Natural killer cell (primary cell): Measurements from ENCODE around the gene C1orf141. TPM values are rescaled to one million over a fixed set of nuclear protein-coding genes. Genes with fewer than 3 reads are reported as not detected.
"Not testable (repeated sequence)": the region's sequence is repeated elsewhere in the genome, so short reads cannot be mapped to it uniquely, and the experiment has no call there.

Experiments used
- ATAC-seq, 3 donors: fragments of 150-1000 bp in 2 of 3; fragments of 200-7000 bp in 1 of 3; cut with Tn5 transposase; 1 replicate in 1 of 3; 2 replicates in 2 of 3; pipeline ENCODE4 v1.10.0; 2021; ENCODE audit warnings: mild to moderate bottlenecking in 2 of 3, moderate library complexity in 2 of 3
- DNase-seq, 2 donors: peaks; one replicate each; pipeline versions ENCODE4 v3.0.0 to v3.0.0-alpha.2; 2013 to 2021; ENCODE audit warnings: mixed read lengths in 1 of 2
- H3K27ac ChIP-seq: one replicate; pipeline ENCODE4 v1.5.1; 2013; ENCODE audit warnings: mild to moderate bottlenecking, low read length
- H3K27me3 ChIP-seq: one replicate; pipeline ENCODE4 v1.6.1; 2013; ENCODE audit warnings: low read length; ENCODE audit not compliant: control insufficient read depth, insufficient read depth
- H3K36me3 ChIP-seq: one replicate; pipeline ENCODE4 v1.6.1; 2013; ENCODE audit warnings: low read length; ENCODE audit not compliant: control insufficient read depth, insufficient read depth
- H3K4me1 ChIP-seq: one replicate; pipeline ENCODE4 v1.6.1; 2013; ENCODE audit warnings: low read length; ENCODE audit not compliant: control insufficient read depth, insufficient read depth
- H3K4me3 ChIP-seq: one replicate; pipeline ENCODE4 v1.5.1; 2013; ENCODE audit warnings: low read length
- H3K9me3 ChIP-seq: one replicate; pipeline ENCODE4 v1.6.1; 2013; ENCODE audit warnings: low read length; ENCODE audit not compliant: control insufficient read depth, insufficient read depth
- H3K27ac Mint-ChIP-seq, 2 donors: one replicate each; pipeline ENCODE4 v1.8.0; 2022; ENCODE audit warnings: mild to moderate bottlenecking in 2 of 2, mixed read lengths in 2 of 2, moderate library complexity in 1 of 2
- H3K27me3 Mint-ChIP-seq, 2 donors: one replicate each; pipeline ENCODE4 v1.8.0; 2022; ENCODE audit warnings: low read depth in 2 of 2, mixed read lengths in 2 of 2
- H3K36me3 Mint-ChIP-seq: one replicate; pipeline ENCODE4 v1.8.0; 2022; ENCODE audit warnings: mixed read lengths
- H3K4me1 Mint-ChIP-seq, 2 donors: one replicate each; pipeline ENCODE4 v1.8.0; 2022; ENCODE audit warnings: mixed read lengths in 2 of 2
- H3K4me3 Mint-ChIP-seq: one replicate; pipeline ENCODE4 v1.8.0; 2022; ENCODE audit warnings: mild to moderate bottlenecking, moderate library complexity, mixed read lengths
- H3K9me3 Mint-ChIP-seq, 2 donors: one replicate each; pipeline ENCODE4 v1.8.0; 2022; ENCODE audit warnings: mixed read lengths in 2 of 2
- WGBS: methylation state at CpG from one replicate; pipeline ENCODE4 v1.1.7; 2013; ENCODE audit warnings: missing lambda C conversion rate; ENCODE audit not compliant: insufficient coverage; 5-methylcytosine and 5-hydroxymethylcytosine counted together
- intact Hi-C: fragments of 100-400 bp; cut with micrococcal nuclease; formaldehyde crosslinking; loops from one replicate; pipeline ENCODE4 v1.14.2; 2022
- total RNA-seq, 4 donors: library from RNA; stranded (reverse); fragments of 120-200 nt in 1 of 4; gene quantifications; one replicate each; pipeline versions ENCODE4 v1.2.3 to v1.2.4, GENCODE V29; 2013 to 2022
- TF ChIP-seq, protein P1 (sequence below): fragments of 200-600 bp; IDR thresholded peaks from one replicate; pipeline ENCODE4 v1.8.0; 2022; ENCODE audit warnings: antibody characterized with exemption

Gene C1orf141
- total RNA-seq, 3 donors from 2014 or later (not counting 1 experiment from before 2014, with no cell fraction given) = not detected

DNA sequence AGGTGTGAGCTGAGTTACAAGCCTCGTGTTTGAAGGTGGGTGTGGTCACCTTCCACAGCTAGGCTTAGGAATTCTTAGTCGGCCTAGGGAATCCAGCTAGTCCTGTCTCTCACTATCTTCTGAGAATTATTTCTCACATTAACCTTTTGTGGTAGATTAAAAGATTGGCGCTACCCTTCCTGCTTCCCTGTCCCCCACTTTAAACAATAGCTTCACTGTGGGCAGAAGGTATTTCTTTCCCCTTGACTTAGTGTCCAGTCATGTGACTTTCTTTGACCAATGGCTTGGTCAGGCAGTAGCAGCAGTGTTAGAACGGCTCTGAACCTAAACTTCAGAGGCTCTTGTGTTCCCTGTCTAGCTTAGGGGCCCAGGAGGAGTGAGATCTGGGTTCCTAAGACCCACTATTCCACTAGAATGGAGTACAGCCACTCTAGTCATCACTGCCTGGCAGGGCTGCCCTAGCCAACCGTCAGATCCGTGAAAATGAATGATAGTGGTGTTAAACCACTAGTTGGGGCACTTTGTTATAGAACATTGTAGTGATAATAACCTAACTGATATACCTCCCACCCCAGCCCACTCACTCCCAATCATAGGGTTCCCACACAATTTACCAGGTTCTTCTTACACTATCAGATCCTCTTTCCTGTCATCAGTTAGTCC, 13.9 kb upstream of the C1orf141 start:
- Histone ChIP-seq H3K36me3 (no peaks in the 10 kb centered on the region), H3K4me3 (no peak overlapping the region), H3K4me1 (peaks cover 9% of the 10 kb centered on the region), H3K9me3 (no peaks in the 10 kb centered on the region), H3K27me3 (no peaks in the 10 kb centered on the region), H3K27ac (no peak overlapping the region)
- TF ChIP-seq, protein P1, sequence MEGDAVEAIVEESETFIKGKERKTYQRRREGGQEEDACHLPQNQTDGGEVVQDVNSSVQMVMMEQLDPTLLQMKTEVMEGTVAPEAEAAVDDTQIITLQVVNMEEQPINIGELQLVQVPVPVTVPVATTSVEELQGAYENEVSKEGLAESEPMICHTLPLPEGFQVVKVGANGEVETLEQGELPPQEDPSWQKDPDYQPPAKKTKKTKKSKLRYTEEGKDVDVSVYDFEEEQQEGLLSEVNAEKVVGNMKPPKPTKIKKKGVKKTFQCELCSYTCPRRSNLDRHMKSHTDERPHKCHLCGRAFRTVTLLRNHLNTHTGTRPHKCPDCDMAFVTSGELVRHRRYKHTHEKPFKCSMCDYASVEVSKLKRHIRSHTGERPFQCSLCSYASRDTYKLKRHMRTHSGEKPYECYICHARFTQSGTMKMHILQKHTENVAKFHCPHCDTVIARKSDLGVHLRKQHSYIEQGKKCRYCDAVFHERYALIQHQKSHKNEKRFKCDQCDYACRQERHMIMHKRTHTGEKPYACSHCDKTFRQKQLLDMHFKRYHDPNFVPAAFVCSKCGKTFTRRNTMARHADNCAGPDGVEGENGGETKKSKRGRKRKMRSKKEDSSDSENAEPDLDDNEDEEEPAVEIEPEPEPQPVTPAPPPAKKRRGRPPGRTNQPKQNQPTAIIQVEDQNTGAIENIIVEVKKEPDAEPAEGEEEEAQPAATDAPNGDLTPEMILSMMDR = no peak
- 71% methylated on average over 3 of the region's 6 CpGs for WGBS
- Mint-ChIP-seq H3K9me3 (no peaks in the 10 kb centered on the region), H3K4me1 (peaks cover 24 to 25% of the 10 kb centered on the region in 2 donors), H3K27ac (peak overlapping the region in 1 of 2 donors; percentile 55), H3K4me3 (no peak overlapping the region), H3K36me3 (no peaks in the 10 kb centered on the region), H3K27me3 (peaks cover 18 to 25% of the 10 kb centered on the region in 2 donors)
- intact Hi-C loops = loop anchor here (1.0 to 5.0 kb wide), 4 partner anchors 96 to 383 kb away; partner anchors contain the start of gene SLC35D1
- ATAC-seq (peak; percentile 47 to 63 (median 55)), DNase-seq (no peak)

DNA sequence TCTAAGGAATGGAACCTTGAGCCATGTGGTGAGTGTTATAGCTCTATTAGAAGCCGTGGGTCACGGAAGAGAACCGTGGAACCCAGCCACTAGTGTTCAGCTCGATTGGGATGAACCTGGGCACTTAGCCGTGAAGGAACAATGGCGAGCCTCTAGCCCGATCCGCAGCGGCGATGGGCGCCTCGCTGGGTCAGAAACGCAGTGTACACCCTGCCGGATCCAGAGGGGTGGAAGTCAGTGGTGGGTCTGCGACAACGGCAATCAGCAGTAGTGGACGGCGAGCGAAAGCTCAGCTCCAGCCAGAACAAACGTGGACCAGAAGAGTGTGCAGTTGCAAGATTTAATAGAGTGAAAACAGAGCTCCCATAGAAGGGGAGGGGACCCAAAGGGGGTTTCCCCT, 13.2 kb upstream of the C1orf141 start:
- H3K36me3 Mint-ChIP-seq, H3K4me3 ChIP-seq, H3K4me1 ChIP-seq, DNase-seq, H3K4me3 Mint-ChIP-seq, H3K36me3 ChIP-seq, H3K9me3 ChIP-seq, ATAC-seq, H3K9me3 Mint-ChIP-seq, H3K27me3 ChIP-seq, H3K27ac ChIP-seq, H3K27ac Mint-ChIP-seq: not testable (repeated sequence)
- intact Hi-C loops = loop anchor here (5.0 kb wide), 2 partner anchors 96 to 354 kb away; partner anchors contain the start of gene SLC35D1
- H3K27me3 Mint-ChIP-seq = peaks cover 13 to 19% of the 10 kb centered on the region in 2 donors
- WGBS = 95% methylated on average over 20 of the region's 20 CpGs
- H3K4me1 Mint-ChIP-seq = peaks cover 24 to 31% of the 10 kb centered on the region in 2 donors

DNA sequence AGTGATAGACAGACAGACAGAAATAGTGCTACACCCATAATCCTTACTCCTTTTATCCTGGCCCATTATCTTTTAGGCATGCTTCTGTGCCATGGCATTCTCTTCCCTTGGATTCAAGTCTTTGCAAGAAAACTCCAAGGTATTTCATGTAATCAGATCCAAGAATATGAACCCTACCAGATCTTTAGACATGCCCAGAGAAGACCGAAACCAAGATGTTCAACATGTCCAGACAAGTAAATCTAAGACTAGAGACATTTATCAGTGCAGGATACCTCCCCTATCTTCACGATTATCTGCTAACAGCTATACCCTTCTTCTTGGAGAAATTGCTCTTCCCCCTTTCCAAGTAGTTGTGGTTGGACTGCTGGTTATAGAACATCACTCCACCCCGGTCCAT, 11.8 kb upstream of the C1orf141 start:
- Mint-ChIP-seq H3K9me3 (no peaks in the 10 kb centered on the region), H3K27me3 (peaks cover 7 to 9% of the 10 kb centered on the region in 2 donors), H3K36me3 (no peaks in the 10 kb centered on the region), H3K27ac (peak overlapping the region in 1 of 2 donors; percentile 60), H3K4me3 (no peak overlapping the region), H3K4me1 (peaks cover 24 to 34% of the 10 kb centered on the region in 2 donors)
- no peak overlapping the region for H3K4me3 ChIP-seq
- H3K27ac ChIP-seq = no peak overlapping the region
- ATAC-seq (no peak), DNase-seq (no peak)
- 100% methylated on average over 2 of the region's 3 CpGs for WGBS
- TF ChIP-seq, protein P1 = no peak
- no peaks in the 10 kb centered on the region for H3K9me3 ChIP-seq
- peaks cover 9% of the 10 kb centered on the region for H3K4me1 ChIP-seq
- H3K36me3 ChIP-seq = no peaks in the 10 kb centered on the region
- intact Hi-C loops = loop anchor here (5.0 kb wide), 2 partner anchors 94 to 356 kb away; partner anchors contain the start of gene SLC35D1
- H3K27me3 ChIP-seq = no peaks in the 10 kb centered on the region

DNA sequence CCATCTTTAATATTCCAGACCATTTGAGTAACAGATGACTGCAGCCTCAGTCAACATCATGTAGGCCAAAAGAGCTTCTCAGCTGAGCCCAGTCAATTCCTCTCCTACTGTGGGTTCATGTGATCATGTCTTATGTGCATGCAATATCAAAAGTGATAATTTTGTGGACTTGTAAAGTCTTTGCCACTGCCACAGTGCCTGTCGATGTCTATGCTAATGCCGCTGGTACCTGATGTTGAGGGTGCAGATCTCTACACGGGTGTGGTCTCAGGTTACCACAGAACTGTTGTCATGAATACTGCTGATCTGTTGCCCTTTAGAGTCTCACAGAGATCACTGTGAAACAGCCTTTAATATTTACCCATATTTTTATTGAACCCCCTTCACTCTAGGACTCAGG, 11.3 kb upstream of the C1orf141 start:
- no peaks in the 10 kb centered on the region for H3K36me3 Mint-ChIP-seq
- no peaks in the 10 kb centered on the region for H3K9me3 ChIP-seq
- no peaks in the 10 kb centered on the region for H3K9me3 Mint-ChIP-seq
- peaks cover 9% of the 10 kb centered on the region for H3K4me1 ChIP-seq
- no peak overlapping the region for H3K4me3 ChIP-seq
- DNase-seq (no peak), ATAC-seq (peak in 1 of 3 donors; percentile 18)
- TF ChIP-seq, protein P1 = no peak
- peak overlapping the region in 1 of 2 donors; percentile 60 for H3K27ac Mint-ChIP-seq
- peaks cover 24 to 34% of the 10 kb centered on the region in 2 donors for H3K4me1 Mint-ChIP-seq
- WGBS = 50% methylated on average over 3 of the region's 3 CpGs
- peaks cover 4 to 5% of the 10 kb centered on the region in 2 donors for H3K27me3 Mint-ChIP-seq
- H3K27me3 ChIP-seq = no peaks in the 10 kb centered on the region
- H3K27ac ChIP-seq = no peak overlapping the region
- no peak overlapping the region for H3K4me3 Mint-ChIP-seq
- intact Hi-C loops = loop anchor here (5.0 kb wide), 2 partner anchors 94 to 356 kb away; partner anchors contain the start of gene SLC35D1
- H3K36me3 ChIP-seq = no peaks in the 10 kb centered on the region
